Hepatocyte (in vitro differentiated cells): ENCODE measurements around the gene ZMAT2. TPM values are rescaled to one million over a fixed set of nuclear protein-coding genes. Genes with fewer than 3 reads are reported as not detected.
"Not testable (repeated sequence)": the region's sequence is repeated elsewhere in the genome, so short reads cannot be mapped to it uniquely, and the experiment has no call there.

Experiments used
- DNase-seq: peaks from one replicate; pipeline ENCODE4 v3.0.0-alpha.2; 2016; ENCODE audit warnings: low spot score
- H2AFZ ChIP-seq: fragments of 200-600 bp; sonication (generic); 2 replicates; pipeline ENCODE4 v1.6.0; 2016; ENCODE audit warnings: antibody characterized with exemption, mild to moderate bottlenecking
- H3K27ac ChIP-seq: fragments of 200-600 bp; sonication (generic); 2 replicates; pipeline ENCODE4 v1.5.1; 2016; ENCODE audit warnings: mild to moderate bottlenecking
- H3K27me3 ChIP-seq: fragments of 200-600 bp; sonication (generic); 2 replicates; pipeline ENCODE4 v1.6.1; 2016
- H3K36me3 ChIP-seq: fragments of 200-600 bp; sonication (generic); replicated peaks from 2 replicates; pipeline ENCODE4 v1.5.1; 2016; ENCODE audit warnings: low read depth; ENCODE audit not compliant: insufficient read depth
- H3K4me1 ChIP-seq: fragments of 200-600 bp; sonication (generic); 2 replicates; pipeline ENCODE4 v1.5.1; 2016; ENCODE audit warnings: mild to moderate bottlenecking, moderate library complexity; ENCODE audit not compliant: insufficient read depth
- H3K4me2 ChIP-seq: fragments of 200-600 bp; sonication (generic); 2 replicates; pipeline ENCODE4 v1.6.0; 2016
- H3K4me3 ChIP-seq: fragments of 200-600 bp; sonication (generic); 2 replicates; pipeline ENCODE4 v1.5.1; 2016; ENCODE audit warnings: mild to moderate bottlenecking
- H3K79me2 ChIP-seq: fragments of 200-600 bp; sonication (generic); 2 replicates; pipeline ENCODE4 v1.6.0; 2017; ENCODE audit warnings: mild to moderate bottlenecking
- H3K9me2 ChIP-seq: fragments of 200-600 bp; sonication (generic); replicated peaks from 2 replicates; pipeline ENCODE4 v1.6.0; 2017; ENCODE audit warnings: mild to moderate bottlenecking; ENCODE audit not compliant: insufficient read depth
- H3K9me3 ChIP-seq: fragments of 200-600 bp; sonication (generic); 2 replicates; pipeline ENCODE4 v1.5.1; 2016; ENCODE audit warnings: low read depth, mild to moderate bottlenecking
- H4K20me1 ChIP-seq: fragments of 200-600 bp; sonication (generic); 2 replicates; pipeline ENCODE4 v1.6.0; 2016; ENCODE audit warnings: mild to moderate bottlenecking; ENCODE audit not compliant: insufficient read depth, poor library complexity, severe bottlenecking
- EZH2 ChIP-seq: fragments of 200-600 bp; sonication (generic); IDR thresholded peaks from 2 replicates; pipeline ENCODE4 v1.6.1; 2016; ENCODE audit warnings: antibody characterized with exemption, mild to moderate bottlenecking, borderline replicate concordance
- EZH2phosphoT487 ChIP-seq: fragments of 200-600 bp; sonication (generic); IDR thresholded peaks from one replicate; pipeline ENCODE4 v1.6.1; 2018; ENCODE audit warnings: antibody characterized with exemption, mild to moderate bottlenecking, low read depth, moderate library complexity; ENCODE audit not compliant: unreplicated experiment, severe bottlenecking
- WGBS: methylation state at CpG from one replicate; pipeline ENCODE4 v1.1.6; 2016; ENCODE audit warnings: low lambda C conversion rate; ENCODE audit errors: missing lambda C conversion rate; 5-methylcytosine and 5-hydroxymethylcytosine counted together
- polyA plus RNA-seq: library from polyadenylated mRNA; unstranded; fragments of >200 nt; fragmentation: Nextera tagmentation; extraction: Ambion mirVana; gene quantifications from 2 replicates; pipeline ENCODE4 v1.2.1, GENCODE V29; 2016
- total RNA-seq: library from RNA; depleted of rRNA; stranded (reverse); fragments of >200 nt; gene quantifications from 2 replicates; pipeline ENCODE4 v1.2.3, GENCODE V29; 2014
- TF ChIP-seq, protein P1 (sequence below): fragments of 200-600 bp; sonication (generic); IDR thresholded peaks from 2 replicates; pipeline ENCODE4 v1.5.1; 2016; ENCODE audit warnings: antibody characterized with exemption, mild to moderate bottlenecking; ENCODE audit not compliant: poor library complexity

The ZMAT2 gene, protein sequence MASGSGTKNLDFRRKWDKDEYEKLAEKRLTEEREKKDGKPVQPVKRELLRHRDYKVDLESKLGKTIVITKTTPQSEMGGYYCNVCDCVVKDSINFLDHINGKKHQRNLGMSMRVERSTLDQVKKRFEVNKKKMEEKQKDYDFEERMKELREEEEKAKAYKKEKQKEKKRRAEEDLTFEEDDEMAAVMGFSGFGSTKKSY
- 37.7 and 40.9 TPM in 2 replicates for total RNA-seq
- 29.5 and 47.6 TPM in 2 replicates for polyA plus RNA-seq

DNA sequence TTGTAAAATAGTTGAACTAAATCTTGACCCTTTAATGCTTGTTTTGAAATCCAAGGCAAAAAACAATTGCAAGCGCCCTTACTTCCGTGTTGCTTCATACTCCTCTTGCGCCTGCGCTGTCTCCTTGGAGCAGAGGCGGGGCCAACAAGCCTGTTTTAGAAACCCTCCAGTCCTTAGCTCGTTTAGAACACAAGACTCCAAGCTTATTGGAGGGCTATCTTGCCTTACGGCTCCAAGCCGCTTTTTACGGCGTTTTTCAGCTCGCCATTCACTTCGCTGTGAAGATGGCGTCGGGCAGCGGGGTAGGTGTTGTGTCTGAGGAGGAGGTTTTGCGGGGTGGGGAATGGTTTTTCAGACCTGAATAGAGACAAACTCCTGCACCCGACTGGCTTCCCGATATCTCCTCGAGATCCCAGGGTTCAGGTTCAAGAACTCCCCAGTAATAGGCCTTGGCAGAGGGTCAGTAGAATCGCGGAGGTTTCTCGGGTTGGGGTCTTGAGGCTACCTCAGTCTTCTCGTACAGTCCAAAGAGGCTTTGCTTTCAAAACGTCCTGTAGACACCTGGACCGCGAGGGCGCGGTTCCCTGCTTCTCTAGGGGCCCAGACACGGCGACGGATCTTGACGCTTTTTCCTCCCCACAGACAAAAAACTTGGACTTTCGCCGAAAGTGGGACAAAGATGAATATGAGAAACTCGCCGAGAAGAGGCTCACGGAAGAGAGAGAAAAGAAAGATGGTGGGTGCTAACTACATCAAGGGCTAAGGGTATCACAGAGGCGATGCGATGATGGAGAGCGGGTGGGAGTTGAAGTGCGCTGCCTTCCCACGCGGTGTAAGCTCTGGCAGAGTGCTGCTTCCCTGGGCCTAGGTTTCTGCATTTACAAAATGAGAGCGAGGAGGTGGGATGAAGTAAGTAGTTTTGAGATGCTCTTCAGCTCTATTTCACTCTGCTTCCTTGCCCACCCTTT, at the start of gene ZMAT2:
Gene ZMAT2, plus strand, starts transcription at position 271 of the 968 bp plus-strand sequence. Its CDS starts 14 bp downstream, at position 285.
- H3K9me2 ChIP-seq = no peaks in the 10 kb centered on the region
- H3K27ac ChIP-seq = peak within 1 kb of the TSS; percentile 65
- H4K20me1 ChIP-seq = no peaks in the 10 kb centered on the region
- H3K9me3 ChIP-seq = no peaks in the 10 kb centered on the region
- H3K4me2 ChIP-seq = peak within 1 kb of the TSS; percentile 95
- WGBS = 6% methylated on average over 44 of the region's 44 CpGs
- H3K79me2 ChIP-seq = peaks cover 19% of the 10 kb centered on the region
- TF ChIP-seq EZH2 = no peak
- TF ChIP-seq, protein P1, sequence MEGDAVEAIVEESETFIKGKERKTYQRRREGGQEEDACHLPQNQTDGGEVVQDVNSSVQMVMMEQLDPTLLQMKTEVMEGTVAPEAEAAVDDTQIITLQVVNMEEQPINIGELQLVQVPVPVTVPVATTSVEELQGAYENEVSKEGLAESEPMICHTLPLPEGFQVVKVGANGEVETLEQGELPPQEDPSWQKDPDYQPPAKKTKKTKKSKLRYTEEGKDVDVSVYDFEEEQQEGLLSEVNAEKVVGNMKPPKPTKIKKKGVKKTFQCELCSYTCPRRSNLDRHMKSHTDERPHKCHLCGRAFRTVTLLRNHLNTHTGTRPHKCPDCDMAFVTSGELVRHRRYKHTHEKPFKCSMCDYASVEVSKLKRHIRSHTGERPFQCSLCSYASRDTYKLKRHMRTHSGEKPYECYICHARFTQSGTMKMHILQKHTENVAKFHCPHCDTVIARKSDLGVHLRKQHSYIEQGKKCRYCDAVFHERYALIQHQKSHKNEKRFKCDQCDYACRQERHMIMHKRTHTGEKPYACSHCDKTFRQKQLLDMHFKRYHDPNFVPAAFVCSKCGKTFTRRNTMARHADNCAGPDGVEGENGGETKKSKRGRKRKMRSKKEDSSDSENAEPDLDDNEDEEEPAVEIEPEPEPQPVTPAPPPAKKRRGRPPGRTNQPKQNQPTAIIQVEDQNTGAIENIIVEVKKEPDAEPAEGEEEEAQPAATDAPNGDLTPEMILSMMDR = no peak
- TF ChIP-seq EZH2phosphoT487 = no peak
- peak within 1 kb of the TSS; percentile 38 for H2AFZ ChIP-seq
- peaks cover 10% of the 10 kb centered on the region for H3K4me1 ChIP-seq
- H3K36me3 ChIP-seq = no peaks in the 10 kb centered on the region
- H3K27me3 ChIP-seq = no peaks in the 10 kb centered on the region
- H3K4me3 ChIP-seq = peak within 1 kb of the TSS; percentile 44
- peak; percentile 98 for DNase-seq

GRCh38 chr5:140658870-140659269, 41.4 kb upstream of the ZMAT2 start:
- Histone ChIP-seq H3K27ac (no peak overlapping the region), H3K79me2 (no peaks in the 10 kb centered on the region), H4K20me1 (no peaks in the 10 kb centered on the region), H3K36me3 (no peaks in the 10 kb centered on the region), H3K4me3 (no peak overlapping the region), H2AFZ (no peak overlapping the region), H3K9me3 (no peaks in the 10 kb centered on the region), H3K27me3 (no peaks in the 10 kb centered on the region), H3K9me2 (no peaks in the 10 kb centered on the region), H3K4me1 (peaks cover 4% of the 10 kb centered on the region), H3K4me2 (no peak overlapping the region)
- no peak for DNase-seq
- WGBS = over 99% methylated on average over 17 of the region's 17 CpGs
- TF ChIP-seq EZH2phosphoT487 (no peak), EZH2 (no peak)
- TF ChIP-seq, protein P1 = no peak

GRCh38 chr5:140660371-140660770, 39.9 kb upstream of the ZMAT2 start:
- H3K4me1 ChIP-seq, H3K27me3 ChIP-seq, H3K4me2 ChIP-seq, H3K9me3 ChIP-seq, H3K27ac ChIP-seq, H3K36me3 ChIP-seq, H3K4me3 ChIP-seq, H3K79me2 ChIP-seq, H4K20me1 ChIP-seq, DNase-seq, H2AFZ ChIP-seq, H3K9me2 ChIP-seq: not testable (repeated sequence)
- WGBS = 82% methylated on average over 6 of the region's 6 CpGs

- TF ChIP-seq EZH2 (no peak), EZH2phosphoT487 (no peak)
- TF ChIP-seq, protein P1 = no peak
- Histone ChIP-seq H3K9me3 (no peaks in the 10 kb centered on the region), H3K4me3 (peak overlapping the region; percentile 95), H3K27me3 (no peaks in the 10 kb centered on the region), H2AFZ (peak overlapping the region; percentile 90), H3K79me2 (peaks cover 29% of the 10 kb centered on the region), H3K9me2 (no peaks in the 10 kb centered on the region), H3K4me2 (peak overlapping the region; percentile 97), H4K20me1 (no peaks in the 10 kb centered on the region), H3K27ac (peak overlapping the region; percentile 92), H3K36me3 (no peaks in the 10 kb centered on the region), H3K4me1 (peaks cover 15% of the 10 kb centered on the region)
- DNase-seq = no peak
- 26% methylated on average over 18 of the region's 18 CpGs for WGBS
Observed at GRCh38 chr5:140664030-140664358, 36.3 kb upstream of the ZMAT2 start.
